Fibroblast of villous mesenchyme (primary cell): ENCODE results near the gene ZNF407. TPM values are rescaled to one million over a fixed set of nuclear protein-coding genes. Genes with fewer than 3 reads are reported as not detected.
A peak's percentile ranks its signal among the peaks of the same experiment; 100 is the strongest.

ENCODE experiments used
- DNase-seq: peaks from one replicate; pipeline ENCODE4 v3.0.0-alpha.2; 2010; ENCODE audit warnings: low read depth
- H3K4me3 ChIP-seq: 2 replicates; pipeline ENCODE4 v1.5.1; 2011; ENCODE audit warnings: low read depth, mild to moderate bottlenecking, low read length
- CTCF ChIP-seq: IDR thresholded peaks from 2 replicates; pipeline ENCODE4 v1.5.1; 2012; ENCODE audit warnings: low read depth, mild to moderate bottlenecking, low read length; ENCODE audit not compliant: insufficient read depth
- total RNA-seq: library from RNA; depleted of rRNA; stranded (reverse); fragments of >200 nt; gene quantifications from 2 replicates; pipeline ENCODE4 v1.2.3, GENCODE V29; 2012

The ZNF407 gene
- total RNA-seq, 1 donor, result 22.0 TPM

DNA sequence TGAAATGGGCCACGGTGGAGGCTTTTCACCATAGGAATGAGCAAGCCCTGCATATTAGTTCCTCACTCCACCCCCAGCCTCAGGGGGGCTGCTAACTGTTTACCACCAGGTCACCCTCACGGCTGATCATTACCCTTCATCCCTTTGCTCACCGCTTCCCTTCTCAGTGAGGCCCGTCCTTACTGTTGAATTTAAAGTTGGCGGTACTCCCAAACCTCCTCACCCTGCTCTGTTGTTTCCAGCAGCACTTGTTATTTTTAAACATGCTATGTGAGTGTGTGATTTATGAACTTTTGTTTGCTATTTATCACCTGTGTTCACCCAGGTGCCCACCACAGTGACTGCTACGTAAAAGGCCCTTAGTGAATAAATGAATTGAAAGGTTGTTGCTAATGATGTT is 243.6 kb downstream of the ZNF407 start:
- TF ChIP-seq CTCF, result no peak
- DNase-seq, result no peak
- no peak overlapping the region for H3K4me3 ChIP-seq

DNA sequence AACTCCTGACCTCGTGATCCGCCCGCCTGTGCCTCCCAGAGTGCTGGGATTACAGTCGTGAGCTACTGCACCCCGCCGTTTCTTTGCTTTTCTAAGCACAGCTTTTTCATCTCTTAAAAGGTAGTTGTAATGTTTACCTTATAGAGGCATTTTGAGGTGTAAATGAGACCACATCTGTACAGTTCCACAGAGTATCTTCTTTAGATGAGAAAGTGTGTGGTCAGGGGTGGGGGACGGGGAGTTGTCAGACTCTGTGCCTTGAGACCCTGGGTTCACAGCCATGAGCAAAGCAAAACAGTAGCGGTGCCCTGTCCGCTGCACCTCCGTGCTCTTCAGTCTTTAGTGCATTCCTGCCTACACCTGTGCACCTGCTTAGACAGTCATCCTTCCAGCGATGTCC is 251.6 kb downstream of the ZNF407 start:
- no peak for DNase-seq
- no peak for TF ChIP-seq CTCF
- H3K4me3 ChIP-seq, result no peak overlapping the region

- H3K4me3 ChIP-seq, result no peak overlapping the region
- no peak for TF ChIP-seq CTCF
- DNase-seq, result no peak
Measured at GRCh38 chr18:74856434-74856833, 258.8 kb downstream of the ZNF407 start.

DNA sequence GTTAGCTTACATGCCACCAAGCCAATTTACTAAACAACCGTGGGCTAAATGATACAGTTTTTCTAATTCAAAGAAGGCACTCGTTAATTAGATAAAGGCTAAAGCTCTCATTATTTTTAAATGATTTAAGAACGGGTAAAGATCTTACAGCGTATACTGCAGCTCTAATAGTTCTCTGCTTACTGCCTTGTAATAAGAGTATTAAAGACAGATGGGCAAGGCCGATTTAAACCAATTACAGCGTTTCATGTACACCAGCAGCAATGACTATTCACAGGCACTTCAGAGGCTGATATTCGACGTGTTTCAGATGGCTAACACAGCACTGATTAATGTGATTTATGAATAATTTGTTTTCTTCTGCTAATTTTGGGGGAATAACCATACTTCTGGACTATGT is 259.3 kb downstream of the ZNF407 start:
- no peak overlapping the region for H3K4me3 ChIP-seq
- no peak for TF ChIP-seq CTCF
- DNase-seq, result no peak

DNA sequence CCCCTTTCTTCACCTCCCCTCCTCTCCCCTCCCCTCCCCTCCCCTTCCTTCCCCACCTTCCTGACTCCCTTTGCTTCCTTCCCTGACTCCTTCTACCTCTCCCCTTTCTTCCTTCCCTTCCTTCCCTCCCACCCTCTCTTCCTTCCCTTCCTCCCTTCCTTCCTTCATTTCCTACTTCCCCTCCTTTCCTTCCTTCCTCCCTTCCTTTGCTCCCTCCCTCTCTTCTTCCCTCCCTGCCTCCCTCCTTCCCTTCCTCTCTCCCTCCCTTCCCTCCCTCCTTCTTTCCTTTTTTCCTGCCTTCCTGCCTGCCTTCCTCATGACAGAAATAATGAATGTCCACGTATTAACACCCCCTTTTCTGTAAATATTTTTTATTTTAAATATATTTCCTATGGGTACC is 260.2 kb downstream of the ZNF407 start:
- DNase-seq, result no peak
- no peak for TF ChIP-seq CTCF
- no peak overlapping the region for H3K4me3 ChIP-seq

- H3K4me3 ChIP-seq, result no peak overlapping the region
- no peak for TF ChIP-seq CTCF
- peak; percentile 74 for DNase-seq
Measured at GRCh38 chr18:74861154-74861553, 263.5 kb downstream of the ZNF407 start.

- no peak overlapping the region for H3K4me3 ChIP-seq
- no peak for TF ChIP-seq CTCF
- DNase-seq, result no peak
Measured at GRCh38 chr18:74862094-74862493, 264.4 kb downstream of the ZNF407 start.
